HepG2 (cell line): ENCODE data around the gene NCOA6. TPM values are rescaled to one million over a fixed set of nuclear protein-coding genes. Genes with fewer than 3 reads are reported as not detected.
A peak's percentile ranks its signal among the peaks of the same experiment; 100 is the strongest.

ENCODE experiments used
- DZIP1 ChIP-seq: sonication (generic); formaldehyde crosslinking; IDR thresholded peaks from 2 replicates; pipeline ENCODE4 v1.5.0; 2020; ENCODE audit warnings: mild to moderate bottlenecking, missing genetic modification reagents
- ESRRA ChIP-seq: sonication (generic); formaldehyde crosslinking; IDR thresholded peaks from 2 replicates; pipeline ENCODE4 v1.5.1; 2020; ENCODE audit warnings: mild to moderate bottlenecking, low read depth, missing genetic modification reagents
- ETV6 ChIP-seq: sonication (generic); formaldehyde crosslinking; conservative IDR thresholded peaks from 2 replicates; pipeline ENCODE4 v1.4.0; 2020; ENCODE audit warnings: missing genetic modification reagents
- MED8 ChIP-seq: sonication (generic); formaldehyde crosslinking; IDR thresholded peaks from 2 replicates; pipeline ENCODE4 v1.8.1; 2023; ENCODE audit warnings: mild to moderate bottlenecking, missing genetic modification reagents; ENCODE audit not compliant: insufficient replicate concordance
- NAIF1 ChIP-seq: sonication (generic); formaldehyde crosslinking; IDR thresholded peaks from 2 replicates; pipeline ENCODE4 v1.5.0; 2020; ENCODE audit warnings: mild to moderate bottlenecking, missing genetic modification reagents, borderline replicate concordance
- NFYC ChIP-seq: IDR thresholded peaks from 2 replicates; pipeline ENCODE4 v1.6.1; 2016; ENCODE audit warnings: missing genetic modification reagents, missing compliant biosample characterization
- POLR2AphosphoS2 ChIP-seq: IDR thresholded peaks from 2 replicates; pipeline ENCODE4 v1.6.1; 2011; ENCODE audit warnings: low read depth, low read length, improper control_type of control experiment
- SP1 ChIP-seq, 2 experiments: fragments of 450-650 bp in 1 of 2; sonication (generic) in 1 of 2; formaldehyde crosslinking in 1 of 2; IDR thresholded peaks; 2 replicates each; pipeline versions ENCODE4 v1.4.0 to v1.6.1; 2016 to 2020; ENCODE audit warnings: missing genetic modification reagents in 1 of 2
- THYN1 ChIP-seq: sonication (generic); formaldehyde crosslinking; IDR thresholded peaks from 2 replicates; pipeline ENCODE4 v1.8.1; 2023; ENCODE audit warnings: low read depth, mild to moderate bottlenecking, moderate library complexity, missing genetic modification reagents, borderline replicate concordance
- TOE1 ChIP-seq: sonication (generic); formaldehyde crosslinking; IDR thresholded peaks from 2 replicates; pipeline ENCODE4 v1.4.0; 2020; ENCODE audit warnings: mild to moderate bottlenecking, missing genetic modification reagents
- ZNF12 ChIP-seq: sonication (generic); formaldehyde crosslinking; IDR thresholded peaks from 2 replicates; pipeline ENCODE4 v1.5.0; 2020; ENCODE audit warnings: missing genetic modification reagents
- ZNF138 ChIP-seq: sonication (generic); formaldehyde crosslinking; IDR thresholded peaks from 2 replicates; pipeline ENCODE4 v1.5.0; 2020; ENCODE audit warnings: mild to moderate bottlenecking, low read depth, missing genetic modification reagents
- ZNF496 ChIP-seq: sonication (generic); formaldehyde crosslinking; IDR thresholded peaks from 2 replicates; pipeline ENCODE4 v1.8.1; 2023; ENCODE audit warnings: mild to moderate bottlenecking, moderate library complexity, missing genetic modification reagents; ENCODE audit not compliant: insufficient replicate concordance
- ZNF839 ChIP-seq: sonication (generic); formaldehyde crosslinking; IDR thresholded peaks from 2 replicates; pipeline ENCODE4 v1.4.0; 2020; ENCODE audit warnings: missing genetic modification reagents, mild to moderate bottlenecking, borderline replicate concordance
- polyA plus RNA-seq, 8 experiments: library from polyadenylated mRNA; depleted of rRNA in 3 of 8; stranded (reverse) in 7 of 8; unstranded in 1 of 8; fragments of >200 nt; fragmentation: Illumina TruSeq in 4 of 8; extraction: Trizol in 4 of 8; gene quantifications; 2 replicates each; pipeline versions ENCODE4 v1.2.1 to v1.2.3, GENCODE V29; 2011 to 2016; ENCODE audit warnings: low read depth in 4 of 8, missing spikeins in 1 of 8, mixed read lengths in 1 of 8; ENCODE audit not compliant: insufficient read depth in 1 of 8
- total RNA-seq, 5 experiments: library from RNA; depleted of rRNA; stranded (reverse); fragments of >200 nt; fragmentation: Illumina TruSeq; extraction: Trizol; gene quantifications; 2 replicates each; pipeline ENCODE4 v1.2.3, GENCODE V29; 2016; ENCODE audit warnings: low read depth in 1 of 5
- TF ChIP-seq, protein P1 (sequence below): sonication (generic); formaldehyde crosslinking; IDR thresholded peaks from 2 replicates; pipeline ENCODE4 v1.8.1; 2023; ENCODE audit warnings: mild to moderate bottlenecking, missing genetic modification reagents, borderline replicate concordance
- TF ChIP-seq, protein P2 (sequence below): sonication (generic); formaldehyde crosslinking; IDR thresholded peaks from 2 replicates; pipeline ENCODE4 v1.5.1; 2020; ENCODE audit warnings: mild to moderate bottlenecking, missing genetic modification reagents, borderline replicate concordance

The NCOA6 gene
- total and polyA plus RNA-seq, 2 of the 13 experiments (the other 11 are each of a cell fraction or from before 2014, with no cell fraction given): 11.2 to 29.3 TPM

GRCh38 chr20:34703424-34704176 is 121.9 kb downstream of the NCOA6 start (continued):
- TF ChIP-seq MED8 (no peak), SP1 (IDR thresholded peaks at IDR 0.05) (no peak), SP1 (CRISPR knock-in tag; IDR thresholded peaks at IDR 0.05) (0 out of 2 replicates have a peak, but pooled peaks have one; percentile 16), ETV6 (CRISPR knock-in tag) (no peak; the same call in 1 of the 2 replicates), ZNF839 (CRISPR knock-in tag) (no peak; the same call in 1 of the 2 replicates), ESRRA (0 out of 2 replicates have a peak, but pooled peaks have one; percentile 7), ZNF496 (CRISPR knock-in tag) (no peak), NAIF1 (CRISPR knock-in tag) (0 out of 2 replicates have a peak, but pooled peaks have one; percentile 44), TOE1 (CRISPR knock-in tag) (no peak; the same call in 1 of the 2 replicates), ZNF138 (CRISPR knock-in tag) (no peak), THYN1 (CRISPR knock-in tag) (no peak), NFYC (CRISPR knock-in tag) (no peak), DZIP1 (no peak; the same call in 1 of the 2 replicates), ZNF12 (CRISPR knock-in tag) (no peak), POLR2AphosphoS2 (no peak)
- TF ChIP-seq, protein P1, sequence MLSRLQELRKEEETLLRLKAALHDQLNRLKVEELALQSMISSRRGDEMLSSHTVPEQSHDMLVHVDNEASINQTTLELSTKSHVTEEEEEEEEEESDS (CRISPR knock-in tag): no peak
- TF ChIP-seq, protein P2, sequence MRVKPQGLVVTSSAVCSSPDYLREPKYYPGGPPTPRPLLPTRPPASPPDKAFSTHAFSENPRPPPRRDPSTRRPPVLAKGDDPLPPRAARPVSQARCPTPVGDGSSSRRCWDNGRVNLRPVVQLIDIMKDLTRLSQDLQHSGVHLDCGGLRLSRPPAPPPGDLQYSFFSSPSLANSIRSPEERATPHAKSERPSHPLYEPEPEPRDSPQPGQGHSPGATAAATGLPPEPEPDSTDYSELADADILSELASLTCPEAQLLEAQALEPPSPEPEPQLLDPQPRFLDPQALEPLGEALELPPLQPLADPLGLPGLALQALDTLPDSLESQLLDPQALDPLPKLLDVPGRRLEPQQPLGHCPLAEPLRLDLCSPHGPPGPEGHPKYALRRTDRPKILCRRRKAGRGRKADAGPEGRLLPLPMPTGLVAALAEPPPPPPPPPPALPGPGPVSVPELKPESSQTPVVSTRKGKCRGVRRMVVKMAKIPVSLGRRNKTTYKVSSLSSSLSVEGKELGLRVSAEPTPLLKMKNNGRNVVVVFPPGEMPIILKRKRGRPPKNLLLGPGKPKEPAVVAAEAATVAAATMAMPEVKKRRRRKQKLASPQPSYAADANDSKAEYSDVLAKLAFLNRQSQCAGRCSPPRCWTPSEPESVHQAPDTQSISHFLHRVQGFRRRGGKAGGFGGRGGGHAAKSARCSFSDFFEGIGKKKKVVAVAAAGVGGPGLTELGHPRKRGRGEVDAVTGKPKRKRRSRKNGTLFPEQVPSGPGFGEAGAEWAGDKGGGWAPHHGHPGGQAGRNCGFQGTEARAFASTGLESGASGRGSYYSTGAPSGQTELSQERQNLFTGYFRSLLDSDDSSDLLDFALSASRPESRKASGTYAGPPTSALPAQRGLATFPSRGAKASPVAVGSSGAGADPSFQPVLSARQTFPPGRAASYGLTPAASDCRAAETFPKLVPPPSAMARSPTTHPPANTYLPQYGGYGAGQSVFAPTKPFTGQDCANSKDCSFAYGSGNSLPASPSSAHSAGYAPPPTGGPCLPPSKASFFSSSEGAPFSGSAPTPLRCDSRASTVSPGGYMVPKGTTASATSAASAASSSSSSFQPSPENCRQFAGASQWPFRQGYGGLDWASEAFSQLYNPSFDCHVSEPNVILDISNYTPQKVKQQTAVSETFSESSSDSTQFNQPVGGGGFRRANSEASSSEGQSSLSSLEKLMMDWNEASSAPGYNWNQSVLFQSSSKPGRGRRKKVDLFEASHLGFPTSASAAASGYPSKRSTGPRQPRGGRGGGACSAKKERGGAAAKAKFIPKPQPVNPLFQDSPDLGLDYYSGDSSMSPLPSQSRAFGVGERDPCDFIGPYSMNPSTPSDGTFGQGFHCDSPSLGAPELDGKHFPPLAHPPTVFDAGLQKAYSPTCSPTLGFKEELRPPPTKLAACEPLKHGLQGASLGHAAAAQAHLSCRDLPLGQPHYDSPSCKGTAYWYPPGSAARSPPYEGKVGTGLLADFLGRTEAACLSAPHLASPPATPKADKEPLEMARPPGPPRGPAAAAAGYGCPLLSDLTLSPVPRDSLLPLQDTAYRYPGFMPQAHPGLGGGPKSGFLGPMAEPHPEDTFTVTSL: peak; percentile 74; the same call in 1 of the 2 replicates
